GM12801 (cell line): Measurements from ENCODE around the gene VWA3A.

Experiments
- TF ChIP-seq, protein P1 (sequence below): IDR thresholded peaks from one replicate; pipeline ENCODE4 v1.5.1; 2011; ENCODE audit warnings: control low read depth; ENCODE audit not compliant: insufficient read length; ENCODE audit errors: extremely low read depth

Gene VWA3A

DNA sequence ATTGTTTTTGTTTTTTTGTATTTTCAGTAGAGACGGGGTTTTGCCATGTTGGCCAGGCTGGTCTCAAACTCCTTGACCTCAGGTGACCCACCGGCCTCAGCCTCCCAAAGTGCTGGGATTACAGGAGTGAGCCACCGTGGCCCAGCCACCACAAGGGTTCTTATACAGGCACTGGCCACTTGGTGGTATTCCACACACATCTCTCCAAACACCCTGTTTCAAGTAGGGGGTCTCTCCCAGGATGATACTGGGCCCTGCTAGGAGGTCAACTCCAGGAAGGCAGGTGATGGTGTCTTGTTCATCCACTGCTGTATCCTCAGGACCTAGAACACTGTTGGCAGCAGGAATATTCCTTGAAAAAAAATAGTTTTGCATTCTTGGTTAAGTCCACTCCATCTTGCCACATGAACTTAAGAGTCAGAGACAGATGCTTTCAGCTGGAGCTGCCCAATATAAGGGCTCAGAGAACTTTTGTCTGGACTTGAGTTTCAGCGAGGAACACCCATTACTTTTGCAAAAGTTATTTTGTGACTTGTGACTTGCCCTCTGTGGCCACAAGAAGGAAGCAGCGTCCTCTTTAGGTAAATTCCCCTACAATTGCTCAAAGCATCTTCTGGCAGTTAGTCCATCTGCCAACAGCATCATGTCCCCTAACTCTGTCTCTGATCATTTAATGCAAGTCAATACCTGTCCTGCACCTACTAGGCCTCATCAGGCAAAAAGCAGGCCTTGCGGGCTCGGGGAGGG is 106.4 kb downstream of the VWA3A start:
- TF ChIP-seq, protein P1, sequence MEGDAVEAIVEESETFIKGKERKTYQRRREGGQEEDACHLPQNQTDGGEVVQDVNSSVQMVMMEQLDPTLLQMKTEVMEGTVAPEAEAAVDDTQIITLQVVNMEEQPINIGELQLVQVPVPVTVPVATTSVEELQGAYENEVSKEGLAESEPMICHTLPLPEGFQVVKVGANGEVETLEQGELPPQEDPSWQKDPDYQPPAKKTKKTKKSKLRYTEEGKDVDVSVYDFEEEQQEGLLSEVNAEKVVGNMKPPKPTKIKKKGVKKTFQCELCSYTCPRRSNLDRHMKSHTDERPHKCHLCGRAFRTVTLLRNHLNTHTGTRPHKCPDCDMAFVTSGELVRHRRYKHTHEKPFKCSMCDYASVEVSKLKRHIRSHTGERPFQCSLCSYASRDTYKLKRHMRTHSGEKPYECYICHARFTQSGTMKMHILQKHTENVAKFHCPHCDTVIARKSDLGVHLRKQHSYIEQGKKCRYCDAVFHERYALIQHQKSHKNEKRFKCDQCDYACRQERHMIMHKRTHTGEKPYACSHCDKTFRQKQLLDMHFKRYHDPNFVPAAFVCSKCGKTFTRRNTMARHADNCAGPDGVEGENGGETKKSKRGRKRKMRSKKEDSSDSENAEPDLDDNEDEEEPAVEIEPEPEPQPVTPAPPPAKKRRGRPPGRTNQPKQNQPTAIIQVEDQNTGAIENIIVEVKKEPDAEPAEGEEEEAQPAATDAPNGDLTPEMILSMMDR: no peak

DNA sequence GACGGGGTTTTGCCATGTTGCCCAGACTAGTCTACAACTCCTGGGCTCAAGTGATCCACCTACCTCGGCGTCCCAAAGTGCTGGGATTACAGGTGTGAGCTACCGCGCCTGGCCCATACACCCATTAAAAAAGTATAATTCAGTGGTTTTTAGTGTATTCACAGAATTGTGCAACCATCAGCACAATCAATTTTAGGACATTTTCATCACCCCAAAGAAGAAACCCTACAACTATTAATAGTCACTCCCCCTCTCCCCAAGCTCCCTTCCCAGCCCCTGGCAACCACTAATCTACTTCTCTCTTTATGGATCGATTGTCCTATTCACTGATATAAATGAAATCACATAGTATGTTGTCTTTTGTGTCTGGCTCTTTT is 109.9 kb downstream of the VWA3A start:
- TF ChIP-seq, protein P1: no peak

DNA sequence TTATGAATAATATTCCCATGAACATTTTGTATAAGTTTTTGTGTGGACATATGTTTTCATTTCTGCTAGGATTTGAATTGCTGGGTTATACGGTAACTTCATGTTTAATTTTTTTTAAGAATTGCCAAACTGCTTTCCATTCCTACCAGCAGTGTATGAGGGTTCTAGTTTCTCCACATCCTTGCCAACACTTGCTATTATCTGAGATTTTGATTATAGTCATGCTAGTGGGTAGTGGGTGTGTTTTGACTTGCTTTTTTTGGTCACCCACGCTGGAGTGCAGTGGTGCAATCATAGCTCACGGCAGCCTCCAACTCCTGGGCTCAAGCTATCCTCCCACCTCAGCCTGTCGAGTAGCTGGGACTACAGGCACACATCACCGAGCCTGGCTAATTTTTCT is 110.8 kb downstream of the VWA3A start:
- TF ChIP-seq, protein P1: no peak

DNA sequence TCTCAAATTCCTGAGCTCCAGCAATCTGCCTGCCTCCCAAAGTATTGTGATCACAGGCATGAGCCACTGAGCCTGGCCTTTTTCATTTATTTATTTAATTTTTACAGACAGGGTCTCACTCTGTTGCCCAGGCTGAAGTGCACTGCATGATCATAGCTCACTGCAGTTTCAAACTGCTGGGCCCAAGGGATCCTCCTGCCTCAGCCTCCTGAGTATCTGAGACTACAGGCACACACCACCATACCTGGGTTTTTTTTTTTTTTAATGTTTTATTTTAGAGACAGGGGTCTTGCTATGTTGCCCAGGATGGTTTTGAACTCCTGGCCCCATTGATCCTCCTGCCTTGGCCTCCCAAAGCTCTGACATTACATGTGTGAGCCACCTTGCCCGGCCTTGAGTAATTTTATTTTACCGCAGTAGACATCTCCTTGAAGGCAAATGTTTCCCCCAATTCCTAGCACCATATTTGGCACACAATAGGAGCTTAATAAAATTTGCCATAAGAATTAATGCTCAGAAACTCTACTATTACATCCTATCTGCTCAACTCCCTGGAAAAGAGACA is 111.8 kb downstream of the VWA3A start:
- TF ChIP-seq, protein P1: no peak

DNA sequence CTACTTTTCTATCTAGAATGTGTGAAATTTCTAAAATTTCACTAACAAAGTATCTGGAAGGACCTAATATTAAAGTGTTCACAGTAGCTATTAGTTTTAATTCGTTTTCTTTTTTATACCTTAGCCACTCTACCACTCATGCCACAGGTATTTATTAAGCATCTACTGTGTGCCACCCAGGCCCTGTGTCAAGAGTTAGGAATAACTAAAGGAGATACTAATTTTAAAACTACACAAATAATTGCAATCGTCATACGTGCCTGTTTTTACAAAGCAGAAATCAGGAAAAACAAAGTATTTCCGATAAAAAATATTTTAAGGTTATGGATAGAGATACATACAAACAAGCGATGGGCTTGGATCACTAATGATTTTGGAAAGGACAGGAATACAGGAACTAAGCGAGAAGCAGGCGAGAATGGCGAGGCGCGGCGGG is 113.3 kb downstream of the VWA3A start:
- TF ChIP-seq, protein P1: no peak

DNA sequence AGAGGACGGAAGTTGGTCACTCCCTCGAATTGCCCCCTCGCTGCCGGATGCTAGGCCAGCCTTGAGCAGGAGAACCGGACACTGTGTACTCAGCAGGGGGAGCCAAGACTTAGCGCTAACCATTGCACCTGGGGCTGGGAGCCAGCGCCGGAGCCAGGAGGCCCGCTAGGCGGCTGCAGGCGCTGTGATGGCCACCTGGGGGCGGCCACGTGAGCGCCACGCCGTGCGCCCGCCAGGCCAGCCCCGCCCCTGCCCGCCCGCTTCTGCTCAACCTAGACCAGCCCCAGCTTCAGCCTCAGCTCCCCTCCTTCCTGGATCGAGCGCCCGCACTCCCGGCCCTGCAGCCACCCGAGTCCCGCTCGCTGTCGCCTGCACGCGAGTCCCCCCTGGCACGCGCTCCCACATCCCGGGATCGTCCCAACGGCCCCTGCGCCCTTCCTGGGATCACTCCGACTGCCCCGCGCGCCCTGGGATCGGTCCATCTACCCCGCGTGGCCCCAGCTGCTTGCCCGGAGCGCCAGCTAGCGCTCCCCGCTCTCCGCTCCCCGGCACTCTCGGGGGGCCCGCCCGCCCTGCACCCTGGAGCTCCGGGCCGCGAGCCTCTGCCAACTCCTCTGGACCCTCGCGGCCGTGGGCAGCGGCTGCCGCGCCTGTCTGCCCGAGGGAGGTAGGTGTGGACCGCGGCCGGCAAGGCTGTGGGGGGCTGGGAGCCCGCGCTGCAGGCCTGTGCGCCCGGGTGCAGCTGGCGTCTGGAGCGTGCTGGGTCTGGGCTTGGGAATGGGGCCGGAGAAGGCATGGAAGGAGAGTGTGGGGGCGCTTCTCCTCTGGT is 113.9 kb downstream of the VWA3A start, which contains the start of gene EEF2K:
Gene EEF2K, plus strand, starts transcription at position 266 of the 829 bp plus-strand sequence. CDS start 19,452 bp downstream, outside the sequence.
- TF ChIP-seq, protein P1: no peak
